SU-DHL-6 (cell line): ENCODE data around the gene ARHGAP21.

Experiments used
- EZH2phosphoT487 ChIP-seq: fragments of 200-600 bp; sonication (generic), shearing (Covaris generic); conservative IDR thresholded peaks from 2 replicates; pipeline ENCODE4 v1.6.1; 2018; ENCODE audit warnings: mild to moderate bottlenecking, antibody characterized with exemption, low read length, moderate library complexity, mixed read lengths
- TF ChIP-seq, protein P1 (sequence below): fragments of 200-600 bp; sonication (generic); IDR thresholded peaks from one replicate; pipeline ENCODE4 v1.5.1; 2017; ENCODE audit warnings: antibody characterized with exemption, mild to moderate bottlenecking, low read length, moderate library complexity; ENCODE audit not compliant: insufficient read depth, poor library complexity, severe bottlenecking

DNA sequence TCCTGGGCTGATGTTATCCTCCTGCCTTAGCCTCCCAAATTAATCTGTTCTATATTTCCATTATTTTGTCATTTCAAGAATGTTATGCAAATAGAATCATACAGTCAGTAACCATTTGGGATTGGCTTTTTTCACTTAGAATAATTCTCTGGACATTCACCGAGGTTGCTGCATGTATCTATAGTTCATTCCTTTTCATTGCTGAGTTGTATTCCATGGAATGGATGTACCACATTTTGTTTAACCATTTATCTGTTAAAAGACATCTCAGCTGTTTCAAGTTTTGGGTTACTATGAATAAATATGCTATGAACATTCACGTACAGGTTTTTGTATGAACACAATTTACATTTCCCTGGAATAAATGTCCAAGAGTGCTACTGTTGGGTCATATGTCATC is 44.9 kb downstream of the ARHGAP21 start:
- TF ChIP-seq EZH2phosphoT487, result no peak
- TF ChIP-seq, protein P1, sequence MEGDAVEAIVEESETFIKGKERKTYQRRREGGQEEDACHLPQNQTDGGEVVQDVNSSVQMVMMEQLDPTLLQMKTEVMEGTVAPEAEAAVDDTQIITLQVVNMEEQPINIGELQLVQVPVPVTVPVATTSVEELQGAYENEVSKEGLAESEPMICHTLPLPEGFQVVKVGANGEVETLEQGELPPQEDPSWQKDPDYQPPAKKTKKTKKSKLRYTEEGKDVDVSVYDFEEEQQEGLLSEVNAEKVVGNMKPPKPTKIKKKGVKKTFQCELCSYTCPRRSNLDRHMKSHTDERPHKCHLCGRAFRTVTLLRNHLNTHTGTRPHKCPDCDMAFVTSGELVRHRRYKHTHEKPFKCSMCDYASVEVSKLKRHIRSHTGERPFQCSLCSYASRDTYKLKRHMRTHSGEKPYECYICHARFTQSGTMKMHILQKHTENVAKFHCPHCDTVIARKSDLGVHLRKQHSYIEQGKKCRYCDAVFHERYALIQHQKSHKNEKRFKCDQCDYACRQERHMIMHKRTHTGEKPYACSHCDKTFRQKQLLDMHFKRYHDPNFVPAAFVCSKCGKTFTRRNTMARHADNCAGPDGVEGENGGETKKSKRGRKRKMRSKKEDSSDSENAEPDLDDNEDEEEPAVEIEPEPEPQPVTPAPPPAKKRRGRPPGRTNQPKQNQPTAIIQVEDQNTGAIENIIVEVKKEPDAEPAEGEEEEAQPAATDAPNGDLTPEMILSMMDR, result no peak
